NCI-H510A (cell line): ENCODE results near the gene TSKU.
A peak's percentile ranks its signal among the peaks of the same experiment; 100 is the strongest.

Experiments used
- DNase-seq: peaks from one replicate; lab custom pipeline; 2025; lab: John Stamatoyannopoulos, UW

TSKU gene

DNA sequence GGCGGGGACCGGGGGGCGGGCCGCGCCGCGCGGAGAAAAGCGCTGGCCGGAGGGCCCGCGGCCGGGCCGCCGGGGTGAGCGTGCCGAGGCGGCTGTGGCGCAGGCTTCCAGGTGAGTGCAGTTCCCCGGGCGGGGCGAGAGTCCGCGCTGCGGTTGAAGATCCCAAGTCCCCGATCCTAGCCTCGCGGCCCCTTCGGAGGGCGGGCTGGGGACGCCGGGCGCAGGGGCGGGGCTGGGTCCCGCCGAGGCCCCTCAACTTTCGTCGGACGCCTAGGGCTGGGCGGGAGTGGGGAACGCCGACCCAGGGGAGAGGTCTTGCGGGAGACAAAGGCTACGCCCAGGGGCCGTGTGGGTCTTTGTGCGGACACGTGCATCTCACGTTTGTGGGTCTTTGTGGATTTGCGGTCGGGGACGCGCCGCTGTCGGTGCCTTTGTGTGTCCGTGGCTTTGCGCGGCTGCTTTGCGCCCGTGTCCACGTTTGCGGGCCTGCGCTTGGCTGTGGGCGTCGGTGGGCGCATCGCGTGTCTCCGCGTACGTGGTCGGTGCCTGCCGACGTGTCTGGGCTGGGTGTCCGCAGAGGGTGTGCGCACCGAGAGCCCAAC is at the start of gene TSKU:
TSKU (plus strand) TSS at position 63 of the 602 bp plus-strand sequence. CDS start 12,261 bp downstream, outside the sequence.
- DNase-seq: no peak

GRCh38 chr11:76733906-76734305 is 49.2 kb upstream of the TSKU start:
- peak; percentile 36 for DNase-seq

GRCh38 chr11:76734456-76735420 is 48.4 kb upstream of the TSKU start:
- DNase-seq: no peak

GRCh38 chr11:76735841-76736240 is 47.3 kb upstream of the TSKU start:
- DNase-seq: no peak

DNA sequence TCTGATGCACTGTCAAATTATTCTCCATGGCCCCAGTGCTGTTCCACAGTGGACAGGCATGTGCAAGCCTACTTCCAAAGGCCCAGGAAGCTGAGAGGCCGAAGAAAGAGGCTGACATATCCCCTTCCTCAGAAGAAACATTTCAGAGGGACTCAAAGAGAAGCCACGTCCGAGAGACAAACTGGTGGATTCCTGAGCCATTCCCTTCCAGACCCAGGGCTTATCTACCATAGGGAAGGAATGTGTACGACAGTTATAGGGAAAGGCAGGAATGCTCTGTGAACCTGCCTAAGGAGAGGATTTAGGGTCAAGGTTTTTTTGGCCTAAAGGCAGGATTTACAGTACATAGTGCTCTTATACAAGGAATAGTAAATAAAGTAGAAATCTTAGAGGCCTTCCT is 46.9 kb upstream of the TSKU start:
- no peak for DNase-seq

DNA sequence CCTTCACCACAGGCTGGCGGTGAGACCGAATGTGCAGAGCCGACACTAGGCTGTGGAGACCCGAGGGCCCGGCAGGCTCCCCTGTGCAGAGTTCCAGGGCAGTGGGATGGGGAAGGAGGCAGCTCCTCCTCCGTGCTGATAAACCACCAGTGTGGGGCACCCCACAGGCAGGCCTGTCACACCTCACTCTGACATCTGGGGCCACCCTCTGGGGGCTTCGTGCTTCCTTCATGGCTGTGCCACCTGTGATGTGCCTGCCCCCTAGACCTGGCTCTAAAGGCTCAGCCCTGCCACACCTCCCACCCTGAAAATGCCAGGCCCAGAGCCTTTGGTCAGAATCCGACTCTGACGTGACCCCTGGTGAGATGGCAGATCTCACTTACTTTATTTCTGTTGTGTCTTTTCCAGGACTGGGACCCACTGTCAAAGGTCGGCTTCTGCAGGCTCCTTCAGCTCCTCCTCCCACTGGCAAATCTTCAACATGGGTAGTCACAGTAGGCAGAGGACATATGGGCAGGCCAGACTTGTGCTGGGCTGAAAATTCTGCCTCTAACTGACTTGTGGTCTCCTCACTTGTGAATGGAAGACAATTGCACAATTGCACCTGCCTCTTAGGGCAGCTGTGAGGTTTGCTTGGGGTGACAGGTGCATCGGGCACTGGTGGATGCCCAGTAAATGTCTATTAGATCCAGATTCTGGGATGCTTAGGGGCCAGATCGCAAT is 46.2 kb upstream of the TSKU start:
- DNase-seq: no peak

GRCh38 chr11:76738618-76739240 is 44.4 kb upstream of the TSKU start:
- no peak for DNase-seq

GRCh38 chr11:76739798-76740197 is 43.4 kb upstream of the TSKU start:
- DNase-seq: no peak

GRCh38 chr11:76740772-76741171 is 42.4 kb upstream of the TSKU start:
- DNase-seq: no peak

- no peak for DNase-seq
Observed at GRCh38 chr11:76742902-76743301, 40.3 kb upstream of the TSKU start.

DNA sequence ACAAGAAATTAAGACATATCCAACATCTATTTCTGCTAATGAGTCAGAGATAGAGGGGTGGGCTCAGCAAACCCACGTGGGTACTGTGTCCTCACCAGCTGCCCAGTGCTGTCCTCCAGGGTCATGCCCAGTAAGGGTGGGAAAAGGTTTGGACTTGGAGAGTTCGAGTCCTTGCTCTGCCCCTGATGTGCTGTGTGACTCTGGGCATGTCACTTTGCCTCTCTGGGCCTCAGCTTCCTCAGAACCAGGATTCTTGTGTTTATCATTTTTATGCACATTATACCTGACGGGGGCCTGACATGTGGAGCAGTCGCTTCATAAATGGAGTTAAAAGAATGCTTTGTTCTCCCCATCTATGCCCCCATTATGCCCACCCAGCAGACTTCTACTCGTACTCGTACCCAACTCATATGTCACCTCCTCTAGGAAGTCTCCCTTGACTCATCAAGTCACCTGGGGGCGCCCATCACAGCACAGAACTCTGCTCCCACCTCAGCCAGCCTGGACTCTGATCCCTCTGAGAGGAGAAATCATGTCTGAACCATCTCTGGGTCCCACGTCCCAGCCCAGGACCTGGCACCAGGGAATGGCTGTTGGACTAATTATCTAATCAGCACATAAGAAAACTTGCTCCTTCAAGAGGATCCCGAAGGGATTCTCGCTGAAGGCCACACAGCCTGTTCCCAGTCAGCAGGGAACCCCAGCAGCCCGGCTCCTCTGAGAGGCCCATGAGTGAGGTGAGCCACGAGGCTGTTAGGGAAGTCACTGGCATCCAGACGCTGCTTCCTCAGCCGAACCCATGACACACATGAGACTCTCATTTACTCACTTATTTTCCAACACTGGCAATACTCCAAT is 38.7 kb upstream of the TSKU start:
- DNase-seq: no peak

- no peak for DNase-seq
Observed at GRCh38 chr11:76745044-76745376, 38.1 kb upstream of the TSKU start.

DNA sequence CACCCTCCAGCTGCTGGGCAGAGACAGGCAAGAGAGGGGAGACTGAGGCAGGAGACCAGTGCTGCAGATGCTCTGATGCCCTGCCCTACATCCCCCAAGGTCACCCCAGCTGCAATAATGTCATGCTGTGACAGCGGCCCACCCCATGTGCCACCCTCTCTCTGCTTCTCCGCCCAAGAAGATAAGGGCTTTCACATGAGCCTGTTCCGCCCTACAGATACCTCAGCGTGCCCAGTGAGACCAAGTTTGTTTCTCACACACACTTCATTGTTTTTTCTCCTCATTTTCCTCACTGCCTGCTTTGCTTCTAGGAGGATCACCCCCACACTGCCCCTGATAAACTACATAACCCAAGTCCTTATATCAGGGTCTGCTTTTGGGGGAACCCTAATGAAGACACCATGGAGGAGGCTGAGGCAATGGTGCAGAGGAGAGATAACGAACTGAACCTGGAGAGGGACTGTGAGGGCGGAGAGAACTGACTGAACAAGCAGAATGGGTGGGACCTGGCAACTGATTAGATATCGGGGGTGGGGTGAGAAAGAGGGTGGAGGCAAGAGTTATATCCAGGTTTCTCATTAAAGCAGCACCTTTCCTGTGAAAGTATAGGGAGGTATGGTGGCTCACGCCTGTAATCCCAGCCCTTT is 37.5 kb upstream of the TSKU start:
- no peak for DNase-seq

- no peak for DNase-seq
Observed at GRCh38 chr11:76747153-76747914, 35.8 kb upstream of the TSKU start.

DNA sequence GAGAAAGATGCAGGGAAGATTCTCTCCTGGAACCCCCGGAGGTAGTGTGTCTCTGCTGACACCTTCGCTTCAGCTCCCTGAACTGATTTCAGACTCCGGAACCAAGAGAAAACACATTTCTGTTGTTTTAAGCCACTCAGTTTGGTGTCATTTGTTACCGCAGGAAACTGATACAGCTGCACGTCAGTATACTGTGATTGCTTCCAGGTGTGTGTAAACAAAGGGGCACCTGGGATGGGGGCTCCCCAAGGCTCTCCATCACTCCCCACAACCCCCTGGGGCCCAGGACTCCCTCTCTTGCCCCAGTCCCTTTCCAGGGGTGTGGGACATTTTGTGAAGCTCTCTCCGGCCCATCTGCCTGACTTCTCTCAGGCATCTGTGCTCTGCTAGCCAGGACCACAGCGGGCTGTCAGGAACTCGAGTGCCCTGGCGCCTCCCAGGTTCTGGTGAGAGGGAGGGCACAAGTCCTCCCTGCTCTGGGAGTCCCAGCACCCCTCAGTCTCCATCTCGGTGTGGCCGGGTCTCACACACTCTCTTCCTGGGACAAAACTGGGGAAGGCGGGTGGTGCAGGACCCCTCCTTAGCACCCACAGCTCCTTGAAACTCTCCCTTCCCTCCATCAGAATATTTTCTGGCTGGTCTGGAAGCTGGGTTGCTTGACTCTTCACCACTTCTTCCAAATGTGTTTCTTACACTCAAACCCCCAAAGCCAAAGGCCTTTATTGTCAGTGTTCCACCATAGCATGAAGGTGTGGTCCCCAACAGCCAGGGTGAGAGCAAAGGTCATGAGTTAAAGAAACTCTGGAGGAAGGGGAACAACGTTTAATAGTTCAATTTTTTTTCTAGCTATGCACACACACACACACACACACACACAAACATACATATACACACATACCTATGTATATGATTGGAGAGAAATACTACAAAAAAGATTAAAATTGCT is 35.0 kb upstream of the TSKU start:
- no peak for DNase-seq

DNA sequence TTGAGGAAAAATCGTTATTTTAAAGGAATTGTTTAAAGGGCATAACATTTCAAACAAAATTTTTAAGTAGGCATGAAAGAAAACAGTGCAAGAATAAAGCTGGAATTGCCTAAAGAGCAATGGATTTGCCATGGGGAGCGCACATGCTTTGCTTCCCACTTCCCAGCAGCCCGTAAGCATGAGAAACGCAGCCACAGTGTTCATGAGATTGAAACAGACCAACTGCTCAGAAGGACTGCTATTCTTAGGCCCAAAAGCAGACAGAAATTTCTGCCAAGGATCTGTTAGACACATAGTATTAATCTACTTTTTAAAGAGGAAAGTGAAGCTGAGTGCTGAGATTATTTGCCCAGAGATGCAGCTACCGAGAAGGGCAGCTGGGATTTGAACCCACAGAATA is 34.2 kb upstream of the TSKU start:
- no peak for DNase-seq

GRCh38 chr11:76750067-76750466 is 33.1 kb upstream of the TSKU start:
- DNase-seq: no peak

DNA sequence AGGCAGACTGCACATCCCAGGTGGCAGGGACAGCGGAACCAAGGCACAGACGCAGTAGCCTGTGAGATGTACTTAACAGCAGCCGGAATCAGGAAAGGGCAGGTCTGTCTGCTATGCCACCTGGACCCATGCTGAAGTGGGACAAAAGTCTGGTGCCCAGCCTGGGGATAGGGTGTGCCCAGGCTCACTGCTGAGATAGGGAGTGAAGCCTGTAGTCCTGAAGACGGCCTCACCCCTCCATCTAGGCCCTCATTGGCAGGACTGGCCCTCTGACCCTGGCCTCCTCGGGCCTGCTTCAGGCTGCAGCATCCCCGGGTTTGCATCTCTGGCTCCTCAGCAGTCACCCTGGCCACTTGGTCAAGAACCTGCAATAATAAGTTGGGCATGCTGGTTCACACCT is 32.4 kb upstream of the TSKU start:
- no peak for DNase-seq
